ACC112 (cell line): ENCODE results near the gene NKD1.

Experiments
- H2AFZ ChIP-seq: fragments of 200-600 bp; sonication (generic); one replicate; pipeline ENCODE4 v1.6.0; 2017; ENCODE audit warnings: antibody characterized with exemption, low read length; ENCODE audit not compliant: unreplicated experiment
- H3K27ac ChIP-seq: fragments of 200-600 bp; sonication (generic); 2 replicates; pipeline ENCODE4 v1.5.1; 2014; ENCODE audit warnings: low read depth, mild to moderate bottlenecking, antibody characterized with exemption, low read length, moderate library complexity
- H3K27me3 ChIP-seq: fragments of 200-600 bp; sonication (generic); 2 replicates; pipeline ENCODE4 v1.6.1; 2014; ENCODE audit warnings: mild to moderate bottlenecking, antibody characterized with exemption, low read length, moderate library complexity, mixed read lengths; ENCODE audit not compliant: insufficient read depth
- H3K36me3 ChIP-seq: fragments of 200-600 bp; sonication (generic); 2 replicates; pipeline ENCODE4 v1.6.1; 2016; ENCODE audit warnings: mild to moderate bottlenecking, antibody characterized with exemption, low read length, moderate library complexity, mixed read lengths; ENCODE audit not compliant: insufficient read depth
- H3K4me1 ChIP-seq: fragments of 200-600 bp; sonication (generic); one replicate; pipeline ENCODE4 v1.6.1; 2016; ENCODE audit warnings: low read length, mixed read lengths; ENCODE audit not compliant: insufficient read depth, unreplicated experiment, control insufficient read depth
- H3K4me3 ChIP-seq: fragments of 200-600 bp; sonication (generic); 2 replicates; pipeline ENCODE4 v1.5.1; 2014; ENCODE audit warnings: mild to moderate bottlenecking, low read depth, low read length
- H3K79me2 ChIP-seq: fragments of 200-600 bp; sonication (generic); one replicate; pipeline ENCODE4 v1.6.0; 2016; ENCODE audit warnings: low read length; ENCODE audit not compliant: control insufficient read depth, unreplicated experiment, insufficient read depth

NKD1 gene

DNA sequence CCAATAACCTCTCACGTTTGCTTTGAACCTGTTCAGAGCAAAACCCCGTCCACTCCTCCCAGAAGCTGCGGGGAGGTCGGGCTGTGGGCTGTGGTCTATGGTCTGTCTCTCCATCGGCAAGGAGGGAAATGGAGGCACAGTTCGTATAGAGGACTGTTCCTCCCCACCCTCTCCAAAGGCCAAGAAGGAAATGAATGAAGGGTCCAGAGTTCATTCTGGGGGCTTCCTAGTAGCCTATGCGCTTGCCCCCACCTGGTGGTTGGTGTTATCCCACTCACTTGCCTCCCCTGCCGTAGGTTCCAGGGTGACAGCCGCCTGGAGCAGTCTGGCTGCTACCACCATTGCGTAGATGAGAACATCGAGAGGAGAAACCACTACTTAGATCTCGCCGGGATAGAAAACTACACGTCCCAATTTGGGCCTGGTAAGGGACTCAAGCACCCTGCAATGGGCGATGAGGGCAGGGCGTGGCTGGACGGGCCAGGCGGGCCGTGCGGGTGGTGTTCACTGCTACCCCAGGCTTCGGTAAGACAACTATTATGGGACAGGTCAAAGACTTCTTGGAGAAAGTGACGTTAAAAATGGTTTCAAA lies 83.9 kb downstream of the NKD1 start:
- no peak overlapping the region for H3K4me3 ChIP-seq
- H3K27ac ChIP-seq, result no peak overlapping the region
- no peak overlapping the region for H2AFZ ChIP-seq
- no peaks in the 10 kb centered on the region for H3K79me2 ChIP-seq
- H3K36me3 ChIP-seq, result no peaks in the 10 kb centered on the region
- no peaks in the 10 kb centered on the region for H3K4me1 ChIP-seq
- H3K27me3 ChIP-seq, result peaks cover 45% of the 10 kb centered on the region

DNA sequence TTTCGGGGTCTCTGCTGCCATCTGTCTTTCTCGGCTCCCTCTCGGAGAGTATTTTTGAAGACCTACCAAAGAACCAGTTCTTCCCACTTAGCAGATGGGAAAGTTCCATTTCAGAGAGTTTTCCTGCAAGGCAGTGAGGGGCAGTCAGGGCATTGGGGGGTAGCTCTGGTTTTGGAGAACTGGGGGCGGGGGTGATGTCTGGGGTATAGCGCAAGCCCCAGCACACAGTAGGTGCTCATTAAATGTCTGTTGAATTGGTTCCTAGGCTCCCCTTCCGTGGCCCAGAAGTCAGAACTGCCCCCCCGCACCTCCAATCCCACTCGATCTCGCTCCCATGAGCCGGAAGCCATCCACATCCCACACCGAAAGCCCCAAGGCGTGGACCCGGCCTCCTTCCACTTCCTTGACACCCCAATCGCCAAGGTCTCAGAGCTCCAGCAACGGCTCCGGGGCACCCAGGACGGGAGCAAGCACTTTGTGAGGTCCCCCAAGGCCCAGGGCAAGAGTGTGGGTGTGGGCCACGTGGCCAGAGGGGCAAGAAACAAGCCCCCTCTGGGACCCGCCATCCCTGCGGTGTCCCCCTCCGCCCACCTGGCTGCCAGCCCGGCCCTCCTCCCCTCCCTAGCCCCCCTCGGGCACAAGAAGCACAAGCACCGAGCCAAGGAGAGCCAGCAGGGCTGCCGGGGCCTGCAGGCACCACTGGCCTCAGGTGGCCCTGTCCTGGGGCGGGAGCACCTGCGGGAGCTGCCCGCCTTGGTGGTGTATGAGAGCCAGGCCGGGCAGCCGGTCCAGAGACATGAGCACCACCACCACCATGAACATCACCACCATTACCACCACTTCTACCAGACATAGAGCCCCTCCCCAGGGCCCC lies 85.0 kb downstream of the NKD1 start:
- H2AFZ ChIP-seq, result no peak overlapping the region
- H3K79me2 ChIP-seq, result no peaks in the 10 kb centered on the region
- H3K27me3 ChIP-seq, result peaks cover 46% of the 10 kb centered on the region
- no peaks in the 10 kb centered on the region for H3K36me3 ChIP-seq
- H3K27ac ChIP-seq, result no peak overlapping the region
- H3K4me3 ChIP-seq, result no peak overlapping the region
- H3K4me1 ChIP-seq, result no peaks in the 10 kb centered on the region

DNA sequence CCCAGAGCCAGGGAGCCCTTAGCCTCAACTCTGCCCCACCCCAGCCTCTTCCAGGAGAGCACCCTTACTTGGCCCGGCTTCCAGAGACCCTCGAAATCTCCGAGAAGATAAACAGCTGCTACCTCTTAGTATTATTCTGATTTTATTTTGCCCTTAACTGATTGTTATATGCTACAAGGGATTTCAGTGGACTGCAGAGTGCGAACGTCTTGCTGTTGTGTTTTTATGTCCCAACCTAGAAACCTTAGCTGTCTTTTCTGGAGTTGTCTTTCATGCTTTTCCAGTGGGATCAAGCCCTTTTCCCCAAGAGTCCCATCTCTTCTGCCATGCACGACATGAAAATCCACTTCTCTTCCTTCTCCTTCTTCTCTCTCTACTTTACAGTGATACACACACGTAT lies 85.9 kb downstream of the NKD1 start:
- H3K27ac ChIP-seq, result no peak overlapping the region
- no peaks in the 10 kb centered on the region for H3K79me2 ChIP-seq
- no peak overlapping the region for H3K4me3 ChIP-seq
- no peak overlapping the region for H2AFZ ChIP-seq
- H3K36me3 ChIP-seq, result no peaks in the 10 kb centered on the region
- no peaks in the 10 kb centered on the region for H3K4me1 ChIP-seq
- peaks cover 45% of the 10 kb centered on the region for H3K27me3 ChIP-seq

DNA sequence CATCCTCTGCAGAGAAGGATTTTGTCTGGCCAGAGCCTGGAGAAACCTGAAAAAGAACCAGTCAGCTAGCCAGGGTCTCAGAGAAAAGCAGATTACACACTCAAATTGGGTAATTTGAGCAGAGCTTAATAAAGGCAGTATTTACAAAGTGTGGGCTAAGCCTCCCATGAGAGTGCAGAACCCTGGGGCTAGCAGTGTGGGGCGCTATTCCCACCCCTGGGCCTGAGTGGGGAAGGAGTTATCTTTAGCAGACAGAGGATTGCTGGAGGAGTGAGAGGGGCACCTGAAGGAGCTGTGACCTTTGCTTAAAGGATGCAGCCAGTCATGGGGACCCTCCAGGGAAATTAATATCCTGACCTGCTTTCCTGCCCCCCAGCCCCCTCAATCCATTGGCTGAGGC lies 86.8 kb downstream of the NKD1 start:
- Histone ChIP-seq H3K4me1 (no peaks in the 10 kb centered on the region), H3K79me2 (no peaks in the 10 kb centered on the region), H3K36me3 (no peaks in the 10 kb centered on the region), H3K27me3 (peaks cover 44% of the 10 kb centered on the region), H3K4me3 (no peak overlapping the region), H3K27ac (no peak overlapping the region), H2AFZ (no peak overlapping the region)

DNA sequence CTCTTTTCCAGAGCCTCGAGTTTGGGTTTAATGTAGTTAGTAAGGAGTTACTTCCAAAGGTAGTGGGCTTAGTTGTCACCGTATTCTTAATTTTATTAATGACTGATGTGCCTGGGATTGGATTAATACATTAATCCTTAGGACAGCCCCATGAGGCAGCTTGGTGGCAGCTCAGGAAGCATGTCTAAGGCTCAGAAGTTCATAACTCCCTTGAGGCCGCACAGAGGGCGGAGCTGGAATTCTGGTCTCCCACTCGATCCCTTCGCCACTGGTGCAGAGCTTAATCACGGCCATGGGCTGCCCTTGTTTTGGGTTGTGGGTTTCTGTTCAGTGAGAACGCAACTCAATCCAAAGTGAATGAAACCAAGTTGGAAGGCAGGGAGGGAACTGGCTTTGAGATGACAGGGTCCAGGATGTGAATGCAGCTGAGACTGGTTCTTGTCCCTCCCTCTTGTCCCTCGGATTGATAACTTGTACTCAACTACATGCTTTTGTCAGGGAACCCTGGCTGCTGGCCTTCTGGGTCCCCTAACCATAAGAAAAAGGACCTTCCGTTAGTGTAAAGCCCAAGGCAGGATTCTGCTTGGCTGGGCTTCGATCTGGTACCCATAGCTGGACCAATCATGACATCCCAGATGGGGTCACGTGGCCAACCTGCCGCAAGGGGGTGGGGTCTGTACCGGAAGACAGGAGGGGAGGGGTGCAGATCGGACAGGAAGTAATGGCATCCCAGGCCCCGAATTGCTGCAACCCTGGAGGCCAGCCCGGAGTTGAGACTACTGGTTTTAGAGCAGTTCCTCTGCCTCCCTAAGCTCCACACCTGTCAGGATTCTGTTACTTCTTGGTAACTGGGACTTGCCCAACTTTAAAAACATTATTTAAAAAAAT lies 87.6 kb downstream of the NKD1 start:
- Histone ChIP-seq H2AFZ (no peak overlapping the region), H3K4me1 (no peaks in the 10 kb centered on the region), H3K79me2 (no peaks in the 10 kb centered on the region), H3K36me3 (no peaks in the 10 kb centered on the region), H3K27me3 (peaks cover 45% of the 10 kb centered on the region), H3K4me3 (no peak overlapping the region), H3K27ac (no peak overlapping the region)

DNA sequence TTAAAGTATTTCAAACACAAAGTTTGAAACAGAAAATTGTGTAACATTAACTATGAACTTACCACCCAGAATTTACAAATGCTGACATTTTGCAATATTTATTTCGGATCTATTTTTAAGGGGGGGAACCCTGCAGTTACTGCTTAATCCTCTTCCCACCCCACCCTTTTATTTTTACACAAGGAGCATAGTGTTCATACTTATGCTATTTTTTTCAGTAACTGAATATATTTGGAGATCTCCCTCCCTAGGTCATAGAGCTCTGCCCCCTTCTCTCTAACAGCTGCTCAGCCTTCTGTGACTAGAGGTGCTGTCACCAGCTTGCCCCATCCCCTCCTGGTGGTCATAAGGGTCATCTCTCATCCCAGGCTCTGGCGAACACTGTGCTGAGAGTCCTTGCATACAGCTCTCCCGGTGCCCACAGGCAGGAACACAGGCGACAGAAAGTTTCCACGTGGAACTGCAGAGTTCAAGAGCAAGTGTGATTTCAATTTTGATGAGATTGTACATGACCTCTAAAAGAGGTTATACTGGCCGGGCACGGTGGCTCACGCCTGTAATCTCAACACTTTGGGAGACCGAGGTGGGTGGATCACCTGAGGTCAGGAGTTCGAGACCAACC lies 88.7 kb downstream of the NKD1 start:
- no peak overlapping the region for H2AFZ ChIP-seq
- H3K27ac ChIP-seq, result no peak overlapping the region
- no peaks in the 10 kb centered on the region for H3K4me1 ChIP-seq

DNA sequence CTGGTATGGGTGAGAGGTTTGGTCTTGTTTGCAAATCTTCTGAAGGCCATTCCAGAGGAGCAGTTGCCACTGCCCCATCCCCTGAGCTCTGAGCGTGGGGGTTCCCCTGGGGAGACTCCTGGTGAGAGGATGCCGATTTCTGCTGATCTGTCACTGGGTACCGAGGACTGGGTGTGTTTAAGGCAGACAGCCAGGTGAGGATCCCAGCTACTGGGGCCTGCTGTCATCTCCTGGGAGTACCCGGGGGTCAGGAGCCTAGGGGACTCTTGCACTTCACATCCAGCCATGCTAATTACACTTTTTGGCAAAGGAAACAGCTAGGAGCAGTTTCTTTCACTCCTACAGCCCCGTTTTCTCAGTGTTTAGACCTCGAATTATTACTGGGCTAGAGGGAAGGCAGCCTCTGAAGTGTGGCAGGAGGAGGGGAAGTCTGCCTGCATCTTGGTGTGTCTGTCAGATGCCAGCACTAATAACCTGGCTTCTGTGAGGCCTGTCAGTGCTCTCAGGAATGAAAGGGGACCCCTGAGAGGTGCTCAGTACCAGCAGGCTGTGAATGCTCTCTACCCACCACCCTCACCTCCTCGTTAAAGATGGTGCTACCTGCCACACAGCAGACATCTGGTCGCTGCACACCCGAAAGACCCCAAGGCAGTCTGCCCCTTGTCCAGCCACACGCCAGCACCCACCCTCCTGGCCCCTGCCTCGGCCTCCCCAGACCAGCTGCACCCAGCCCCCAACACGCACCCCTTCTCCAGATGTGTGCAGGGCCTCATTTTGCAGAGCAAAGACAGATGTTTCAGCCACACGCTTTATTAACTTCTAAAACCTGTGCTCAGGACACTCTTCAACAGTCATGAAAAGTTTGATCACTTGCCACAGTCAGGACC lies 89.8 kb downstream of the NKD1 start:
- H3K27ac ChIP-seq, result no peak overlapping the region
- H3K79me2 ChIP-seq, result no peaks in the 10 kb centered on the region
- H3K4me1 ChIP-seq, result no peaks in the 10 kb centered on the region
- no peaks in the 10 kb centered on the region for H3K36me3 ChIP-seq
- peaks cover 60% of the 10 kb centered on the region for H3K27me3 ChIP-seq
- H3K4me3 ChIP-seq, result no peak overlapping the region
- no peak overlapping the region for H2AFZ ChIP-seq

More for the DNA sequence above, 88.7 kb downstream of the NKD1 start:
- no peaks in the 10 kb centered on the region for H3K36me3 ChIP-seq
- H3K4me3 ChIP-seq, result no peak overlapping the region
- H3K27me3 ChIP-seq, result peaks cover 50% of the 10 kb centered on the region
- no peaks in the 10 kb centered on the region for H3K79me2 ChIP-seq

DNA sequence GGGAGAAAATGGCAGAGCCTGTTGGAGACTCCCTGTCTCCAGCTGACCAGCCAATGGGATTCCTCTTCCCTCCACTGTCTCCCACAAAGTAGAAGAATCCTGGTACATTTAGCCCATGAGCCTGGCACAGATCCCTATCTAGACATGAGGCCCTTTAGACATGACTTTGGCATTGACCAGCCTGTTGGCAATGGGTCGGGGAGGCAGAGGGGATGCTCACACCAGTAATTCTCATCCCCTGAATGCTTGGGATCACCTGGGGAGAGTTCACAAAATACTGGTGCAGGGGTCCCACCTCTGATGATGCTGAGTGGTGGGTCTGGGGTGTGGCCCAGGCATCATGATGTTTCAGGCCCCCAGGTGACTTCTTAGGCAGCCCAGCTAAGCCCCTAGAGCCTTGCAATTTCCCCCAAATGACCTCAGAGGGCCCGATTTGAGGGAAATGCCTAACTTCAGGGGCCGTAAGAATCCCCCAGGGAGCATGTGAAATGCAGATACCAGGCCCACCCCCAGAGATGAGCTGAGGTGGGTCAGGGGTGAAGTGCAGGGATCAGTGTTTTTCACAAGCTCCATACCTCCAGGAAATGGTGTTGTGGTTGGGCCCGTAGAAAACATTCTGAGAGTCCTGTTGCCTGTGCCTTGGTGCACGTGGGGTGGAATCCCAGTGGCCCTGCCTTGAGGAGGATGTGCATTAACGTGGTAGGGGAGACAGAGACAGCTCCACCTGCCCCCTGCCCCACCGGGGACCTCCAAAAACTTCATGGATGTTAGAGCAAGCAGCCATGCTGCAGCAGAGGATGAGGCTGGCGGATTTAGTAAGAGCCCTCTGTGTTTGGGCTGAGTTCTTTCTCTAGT lies 90.8 kb downstream of the NKD1 start:
- H2AFZ ChIP-seq, result no peak overlapping the region
- H3K4me1 ChIP-seq, result no peaks in the 10 kb centered on the region
- H3K79me2 ChIP-seq, result no peaks in the 10 kb centered on the region
- H3K27ac ChIP-seq, result no peak overlapping the region
- H3K4me3 ChIP-seq, result no peak overlapping the region
- peaks cover 69% of the 10 kb centered on the region for H3K27me3 ChIP-seq
- no peaks in the 10 kb centered on the region for H3K36me3 ChIP-seq

DNA sequence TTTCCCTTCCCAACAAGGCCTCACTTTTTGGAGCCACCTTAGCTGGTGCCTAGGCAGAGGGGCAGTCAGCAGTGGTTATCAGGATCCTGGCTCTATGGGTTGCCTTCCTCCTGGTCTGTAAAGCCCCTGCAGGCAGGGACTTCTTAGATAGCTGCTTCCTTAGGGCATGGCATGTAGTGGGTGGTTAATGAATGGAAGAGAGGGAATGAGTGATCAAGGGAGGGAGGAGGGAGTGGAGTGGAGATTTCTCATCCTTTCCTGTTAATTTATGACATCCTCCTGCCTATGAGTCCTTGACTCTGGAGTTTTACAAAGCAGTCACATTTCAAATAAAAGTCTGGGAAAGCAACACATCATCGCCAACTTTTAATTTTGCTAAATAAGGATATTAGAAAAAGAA lies 92.2 kb downstream of the NKD1 start:
- H3K27me3 ChIP-seq, result peaks cover 64% of the 10 kb centered on the region

More for the DNA sequence above, 92.2 kb downstream of the NKD1 start:
- Histone ChIP-seq H3K36me3 (no peaks in the 10 kb centered on the region), H3K4me3 (no peak overlapping the region), H3K27ac (no peak overlapping the region), H2AFZ (no peak overlapping the region), H3K79me2 (no peaks in the 10 kb centered on the region), H3K4me1 (no peaks in the 10 kb centered on the region)
